ENCODE data around the gene ZNF513.

DNA sequence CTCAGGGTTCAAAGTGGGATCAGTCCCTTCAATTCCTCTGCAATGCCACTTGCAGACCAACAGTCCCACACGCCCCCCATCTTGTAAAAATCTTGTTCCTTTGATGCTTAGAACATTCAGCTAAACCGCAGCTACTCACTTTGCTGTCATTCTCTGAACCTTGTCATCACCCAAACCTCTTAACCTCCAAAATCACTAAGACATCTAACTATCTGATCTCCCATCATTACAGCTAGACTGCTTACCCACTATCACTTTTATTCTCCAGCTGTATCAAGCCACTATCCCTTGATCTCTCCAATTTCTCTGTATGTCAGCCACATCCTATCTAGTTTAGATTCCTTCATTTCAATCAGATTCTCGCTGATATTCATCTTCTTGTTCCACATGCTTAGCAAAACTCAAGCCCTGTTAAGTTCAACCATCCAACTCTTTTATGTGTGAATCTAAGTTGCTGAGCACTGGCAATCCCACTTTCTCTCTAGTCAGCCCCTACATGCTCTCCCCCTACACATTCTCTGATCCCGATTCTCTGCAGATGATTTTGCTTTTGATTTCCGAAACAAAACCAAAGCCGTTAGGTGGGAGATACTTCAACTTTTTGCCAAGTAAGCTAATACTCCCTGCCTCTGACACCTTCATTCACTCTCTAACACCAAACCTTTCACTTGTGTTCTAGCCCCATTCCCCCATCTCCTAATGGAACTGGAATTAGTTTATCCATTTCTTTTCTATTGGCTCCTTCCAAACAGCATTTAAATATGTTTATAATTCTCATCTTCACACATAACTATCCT, 28.5 kb downstream of the ZNF513 start:
- TF ChIP-seq, protein P1, sequence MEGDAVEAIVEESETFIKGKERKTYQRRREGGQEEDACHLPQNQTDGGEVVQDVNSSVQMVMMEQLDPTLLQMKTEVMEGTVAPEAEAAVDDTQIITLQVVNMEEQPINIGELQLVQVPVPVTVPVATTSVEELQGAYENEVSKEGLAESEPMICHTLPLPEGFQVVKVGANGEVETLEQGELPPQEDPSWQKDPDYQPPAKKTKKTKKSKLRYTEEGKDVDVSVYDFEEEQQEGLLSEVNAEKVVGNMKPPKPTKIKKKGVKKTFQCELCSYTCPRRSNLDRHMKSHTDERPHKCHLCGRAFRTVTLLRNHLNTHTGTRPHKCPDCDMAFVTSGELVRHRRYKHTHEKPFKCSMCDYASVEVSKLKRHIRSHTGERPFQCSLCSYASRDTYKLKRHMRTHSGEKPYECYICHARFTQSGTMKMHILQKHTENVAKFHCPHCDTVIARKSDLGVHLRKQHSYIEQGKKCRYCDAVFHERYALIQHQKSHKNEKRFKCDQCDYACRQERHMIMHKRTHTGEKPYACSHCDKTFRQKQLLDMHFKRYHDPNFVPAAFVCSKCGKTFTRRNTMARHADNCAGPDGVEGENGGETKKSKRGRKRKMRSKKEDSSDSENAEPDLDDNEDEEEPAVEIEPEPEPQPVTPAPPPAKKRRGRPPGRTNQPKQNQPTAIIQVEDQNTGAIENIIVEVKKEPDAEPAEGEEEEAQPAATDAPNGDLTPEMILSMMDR (IDR thresholded peaks at IDR 0.05; ENCODE audit: extremely low read depth in 1 of 2, insufficient read depth in 1 of 2, low read depth in 1 of 2, low read length in 2 of 2): no peak
- TF ChIP-seq POLR2A (IDR thresholded peaks at IDR 0.05; ENCODE audit: low read depth, low read length): no peak
- no peak for TF ChIP-seq EZH2 (IDR thresholded peaks at IDR 0.05; ENCODE audit: borderline replicate concordance, low read depth, low read length, severe bottlenecking)
- TF ChIP-seq POLR2AphosphoS5 (IDR thresholded peaks at IDR 0.05; ENCODE audit: insufficient read depth, low read depth, low read length): no peak
- no peak for TF ChIP-seq FOS (IDR thresholded peaks at IDR 0.05; ENCODE audit: borderline replicate concordance, insufficient read depth, low read length)
- TF ChIP-seq, protein P2, sequence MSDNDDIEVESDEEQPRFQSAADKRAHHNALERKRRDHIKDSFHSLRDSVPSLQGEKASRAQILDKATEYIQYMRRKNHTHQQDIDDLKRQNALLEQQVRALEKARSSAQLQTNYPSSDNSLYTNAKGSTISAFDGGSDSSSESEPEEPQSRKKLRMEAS (IDR thresholded peaks at IDR 0.05; ENCODE audit: insufficient read depth, insufficient read length): no peak

Measured in endothelial cell of umbilical vein (primary cell).